RWPE1 (cell line): ENCODE measurements around the gene MYO16.

Source experiments
- CTCF ChIA-PET: fragments of 350-600 bp; sonication (Branson Sonifier 250); formaldehyde crosslinking; extraction: SDS; loops from one replicate; lab custom pipeline; 2021; lab: Yijun Ruan, JAX
- POLR2A ChIA-PET: fragments of 400-600 bp; formaldehyde crosslinking; extraction: SDS; loops from one replicate; lab custom pipeline; 2020; ENCODE audit warnings: antibody characterized with exemption; ENCODE audit not compliant: low non-redundant PET; lab: Yijun Ruan, JAX
- DNase-seq: peaks from one replicate; pipeline ENCODE4 v3.0.0; 2012; ENCODE audit warnings: low spot score
- H3K27ac ChIP-seq: fragments of 450-650 bp; 2 replicates; pipeline ENCODE4 v1.5.1; 2017
- TF ChIP-seq, protein P1 (sequence below): fragments of 450-650 bp; conservative IDR thresholded peaks from 2 replicates; pipeline ENCODE4 v1.5.1; 2017; ENCODE audit warnings: low read depth, mild to moderate bottlenecking

Gene MYO16

DNA sequence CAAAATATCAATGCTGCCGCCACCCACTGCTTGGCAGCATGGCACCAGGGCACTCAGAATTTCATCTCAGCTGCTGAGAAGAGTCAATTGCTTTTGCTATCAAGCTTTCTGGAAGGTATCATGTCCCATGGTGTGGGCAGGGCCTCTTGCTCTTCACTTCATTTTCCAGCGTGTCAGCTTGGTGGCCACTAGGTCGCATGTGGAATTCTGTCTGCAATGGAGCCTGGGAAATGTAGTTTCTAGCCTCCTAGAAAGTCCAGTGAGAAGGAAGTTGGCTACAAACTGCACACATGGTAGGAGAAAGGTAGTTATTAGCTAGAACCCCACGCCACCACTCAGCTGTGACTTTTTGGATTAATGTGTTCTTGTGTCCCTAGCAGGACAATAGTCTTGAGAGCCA lies 105.3 kb downstream of the MYO16 start:
- CTCF ChIA-PET, result no interaction called here
- DNase-seq, result no peak
- TF ChIP-seq, protein P1, sequence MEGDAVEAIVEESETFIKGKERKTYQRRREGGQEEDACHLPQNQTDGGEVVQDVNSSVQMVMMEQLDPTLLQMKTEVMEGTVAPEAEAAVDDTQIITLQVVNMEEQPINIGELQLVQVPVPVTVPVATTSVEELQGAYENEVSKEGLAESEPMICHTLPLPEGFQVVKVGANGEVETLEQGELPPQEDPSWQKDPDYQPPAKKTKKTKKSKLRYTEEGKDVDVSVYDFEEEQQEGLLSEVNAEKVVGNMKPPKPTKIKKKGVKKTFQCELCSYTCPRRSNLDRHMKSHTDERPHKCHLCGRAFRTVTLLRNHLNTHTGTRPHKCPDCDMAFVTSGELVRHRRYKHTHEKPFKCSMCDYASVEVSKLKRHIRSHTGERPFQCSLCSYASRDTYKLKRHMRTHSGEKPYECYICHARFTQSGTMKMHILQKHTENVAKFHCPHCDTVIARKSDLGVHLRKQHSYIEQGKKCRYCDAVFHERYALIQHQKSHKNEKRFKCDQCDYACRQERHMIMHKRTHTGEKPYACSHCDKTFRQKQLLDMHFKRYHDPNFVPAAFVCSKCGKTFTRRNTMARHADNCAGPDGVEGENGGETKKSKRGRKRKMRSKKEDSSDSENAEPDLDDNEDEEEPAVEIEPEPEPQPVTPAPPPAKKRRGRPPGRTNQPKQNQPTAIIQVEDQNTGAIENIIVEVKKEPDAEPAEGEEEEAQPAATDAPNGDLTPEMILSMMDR, result no peak
- POLR2A ChIA-PET, result no interaction called here
- H3K27ac ChIP-seq, result no peak overlapping the region

DNA sequence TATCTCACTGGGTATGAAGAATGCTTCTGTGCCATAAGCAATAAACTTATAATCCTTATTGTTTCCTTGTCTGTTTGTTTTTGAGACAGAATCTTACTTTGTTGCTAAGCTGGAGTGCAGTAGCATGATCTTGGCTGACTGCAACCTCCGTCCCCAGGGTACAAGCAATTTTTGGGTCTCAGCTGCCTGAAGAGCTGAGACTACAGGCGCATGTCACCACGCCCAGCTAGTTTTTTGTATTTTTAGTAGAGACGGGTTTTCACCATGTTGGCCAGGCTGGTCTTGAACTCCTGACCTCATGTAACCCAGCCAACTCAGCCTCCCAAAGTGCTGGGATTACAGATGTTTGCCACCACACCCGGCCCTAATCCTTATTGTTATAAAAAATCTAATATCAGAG lies 112.5 kb downstream of the MYO16 start:
- no peak overlapping the region for H3K27ac ChIP-seq
- ChIA-PET CTCF (interaction anchor here (0.6 kb wide), 1 partner anchor 64 kb away, joined by 3 read pairs; no protein-coding TSS in a partner anchor), POLR2A (no interaction called here)
- no peak for DNase-seq
- TF ChIP-seq, protein P1, result no peak

DNA sequence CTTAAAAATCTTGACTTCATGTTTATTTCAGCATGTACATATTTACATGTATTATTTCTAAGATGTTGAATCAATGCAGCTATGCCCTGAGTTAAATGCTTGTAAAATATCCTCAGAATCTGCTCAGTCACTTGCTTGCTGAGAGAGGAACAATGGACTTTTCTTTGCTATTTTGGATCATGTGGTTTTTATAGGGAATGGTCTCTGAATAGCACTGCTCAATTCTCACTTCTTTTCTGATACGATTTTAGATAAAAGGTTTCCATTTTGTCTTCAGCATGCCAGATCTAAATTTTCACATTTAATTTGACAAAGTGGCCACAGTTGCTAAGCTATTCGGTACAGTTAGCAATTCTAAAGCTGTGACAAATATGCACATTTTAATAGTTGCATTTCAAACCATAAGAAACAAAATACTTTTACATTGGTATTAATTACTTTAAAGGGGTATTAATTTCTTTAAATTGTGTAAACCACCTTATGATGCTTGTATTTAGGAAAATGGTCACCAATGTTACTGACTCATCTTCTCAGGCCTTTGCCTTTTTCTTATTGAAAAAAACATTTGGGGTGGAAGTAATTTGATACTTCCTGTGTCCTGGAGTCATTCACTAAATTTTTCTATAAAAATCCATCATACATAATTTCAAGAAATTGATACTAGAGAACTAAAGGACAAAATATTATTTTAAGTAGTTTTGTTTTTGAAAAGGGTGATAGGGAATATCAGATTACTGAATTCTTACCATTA lies 113.5 kb downstream of the MYO16 start:
- no peak overlapping the region for H3K27ac ChIP-seq
- POLR2A ChIA-PET, result no interaction called here
- TF ChIP-seq, protein P1, result no peak
- CTCF ChIA-PET, result no interaction called here
- no peak for DNase-seq

DNA sequence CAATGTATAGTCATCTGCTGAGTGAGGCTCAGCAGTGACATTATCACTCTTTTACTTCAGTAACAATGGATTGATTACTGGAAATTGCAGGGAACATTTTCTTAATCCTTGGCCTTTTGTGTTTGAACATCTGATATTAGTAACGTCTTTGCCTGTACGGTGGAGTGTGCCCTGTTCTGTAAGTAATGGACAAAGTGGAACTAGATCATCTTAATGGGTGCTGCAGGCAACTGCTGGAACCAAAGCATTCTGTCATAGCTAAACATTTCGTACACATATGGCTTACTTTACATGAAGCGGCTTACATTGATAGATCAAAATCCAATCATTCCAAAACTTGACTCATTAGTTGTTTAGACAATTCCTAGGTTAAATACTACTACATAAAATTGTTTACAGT lies 114.1 kb downstream of the MYO16 start:
- CTCF ChIA-PET, result no interaction called here

DNA sequence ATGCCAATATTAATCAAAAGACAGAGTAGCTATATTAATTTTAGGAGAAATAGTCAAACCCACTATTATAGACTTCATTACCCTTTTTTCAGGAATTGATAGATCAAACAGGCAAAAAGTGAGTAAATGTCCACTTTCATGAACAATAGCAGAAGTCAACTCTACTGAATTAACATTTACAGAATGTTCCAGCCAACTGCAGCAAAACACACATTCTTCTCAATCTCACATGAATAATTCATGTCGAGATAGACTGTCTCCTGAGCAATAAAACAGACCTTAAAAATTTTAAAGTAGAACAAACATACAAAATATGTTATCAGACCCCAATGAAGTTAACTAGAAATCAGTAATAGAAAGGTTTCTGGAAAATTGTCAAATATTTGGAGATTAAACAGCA lies 118.4 kb downstream of the MYO16 start:
- DNase-seq, result no peak
- no peak overlapping the region for H3K27ac ChIP-seq
- POLR2A ChIA-PET, result no interaction called here
- TF ChIP-seq, protein P1, result no peak
- CTCF ChIA-PET, result no interaction called here

More for the DNA sequence above, 114.1 kb downstream of the MYO16 start:
- TF ChIP-seq, protein P1, result no peak
- POLR2A ChIA-PET, result no interaction called here
- no peak overlapping the region for H3K27ac ChIP-seq
- no peak for DNase-seq

DNA sequence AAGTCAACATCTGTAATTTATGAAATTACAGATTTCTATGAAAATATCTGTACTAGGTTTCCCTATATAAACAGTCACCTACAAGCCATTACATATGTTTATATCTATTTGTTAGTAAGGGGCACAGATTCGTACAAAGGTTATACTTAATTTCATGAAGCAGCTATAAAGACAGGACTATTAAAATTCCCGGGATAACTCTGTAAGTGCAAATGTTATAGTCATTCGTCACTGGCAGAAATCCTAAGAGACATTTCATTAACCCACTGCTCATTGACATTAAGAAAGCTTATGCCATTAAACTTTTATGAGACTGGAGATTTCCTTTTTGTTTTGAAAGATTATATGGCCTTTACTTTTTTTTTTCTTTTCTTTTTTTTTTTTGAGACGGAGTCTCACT lies 122.9 kb downstream of the MYO16 start:
- H3K27ac ChIP-seq, result no peak overlapping the region
- DNase-seq, result no peak
- POLR2A ChIA-PET, result no interaction called here
- TF ChIP-seq, protein P1, result no peak
- CTCF ChIA-PET, result no interaction called here
